Esophagus squamous epithelium (tissue), 5 donors: ENCODE results near the gene MROH8. TPM values are rescaled to one million over a fixed set of nuclear protein-coding genes. Genes with fewer than 3 reads are reported as not detected.
"Not testable (repeated sequence)": the region's sequence is repeated elsewhere in the genome, so short reads cannot be mapped to it uniquely, and the experiment has no call there.

Source experiments
- DNase-seq: peaks from one replicate; lab custom pipeline; 2025; lab: John Stamatoyannopoulos, UW
- H3K27ac ChIP-seq, 4 donors: fragments of 200-600 bp; sonication (generic); one replicate each; pipeline ENCODE4 v1.5.1; 2016 to 2019; ENCODE audit warnings: mild to moderate bottlenecking in 1 of 4
- H3K27me3 ChIP-seq, 4 donors: fragments of 200-600 bp; sonication (generic); 1 replicate in 3 of 4; 2 replicates in 1 of 4; pipeline versions ENCODE4 v1.5.1 to v1.6.0; 2017 to 2021; ENCODE audit warnings: antibody characterized with exemption in 1 of 4
- H3K36me3 ChIP-seq, 3 donors: fragments of 200-600 bp; sonication (generic); one replicate each; pipeline ENCODE4 v1.5.1; 2016 to 2019
- H3K4me1 ChIP-seq, 3 donors: fragments of 200-600 bp; sonication (generic); one replicate each; pipeline ENCODE4 v1.5.1; 2017 to 2019
- H3K4me3 ChIP-seq, 4 donors: fragments of 200-600 bp; sonication (generic); 1 replicate in 3 of 4; 2 replicates in 1 of 4; pipeline ENCODE4 v1.5.1; 2016 to 2019; ENCODE audit warnings: mild to moderate bottlenecking in 2 of 4, moderate library complexity in 1 of 4
- H3K9me3 ChIP-seq, 3 donors: fragments of 200-600 bp; sonication (generic); one replicate each; pipeline ENCODE4 v1.5.1; 2016 to 2019
- CTCF ChIP-seq, 6 experiments: fragments of 450-650 bp in 4 of 6; fragments of 200-600 bp in 2 of 6; sonication (generic) in 2 of 6; IDR thresholded peaks; one replicate each; pipeline ENCODE4 v1.5.1; 2016 to 2019; ENCODE audit warnings: antibody characterized with exemption in 6 of 6, mild to moderate bottlenecking in 4 of 6, moderate library complexity in 4 of 6
- POLR2A ChIP-seq, 4 donors: fragments of 450-650 bp; IDR thresholded peaks; one replicate each; pipeline ENCODE4 v1.6.1; 2017; ENCODE audit warnings: antibody characterized with exemption in 4 of 4, mild to moderate bottlenecking in 4 of 4, moderate library complexity in 3 of 4
- WGBS, 2 donors: methylation state at CpG; one replicate each; pipeline ENCODE4 v1.1.5; 2018; 5-methylcytosine and 5-hydroxymethylcytosine counted together
- intact Hi-C: fragments of 100-400 bp; cut with DNase I; formaldehyde crosslinking; loops from one replicate; pipeline ENCODE4 v1.15.0; 2022
- total RNA-seq, 4 donors: library from RNA; depleted of rRNA; stranded (reverse); fragments of >200 nt; gene quantifications; one replicate each; pipeline ENCODE4 v1.1.0, GENCODE V29; 2016
- donor health status: DM: yes; HTN: yes; CAD: no.

MROH8 gene
- total RNA-seq, 4 donors from 2014 or later, result 0.40 to 0.95 (median 0.55) TPM

GRCh38 chr20:37072293-37073196, 106.8 kb downstream of the MROH8 start:
- WGBS, 2 donors, result 80 to 86% methylated on average over 16 to 17 of the region's 17 CpGs
- no peak for TF ChIP-seq POLR2A (IDR thresholded peaks at IDR 0.05)
- TF ChIP-seq CTCF (IDR thresholded peaks at IDR 0.05), result no peak
- no peak for DNase-seq
- H3K27me3 ChIP-seq, result no peaks in the 10 kb centered on the region
- no peak overlapping the region for H3K4me3 ChIP-seq
- peaks cover 0 to 9% (median 0%) of the 10 kb centered on the region in 3 donors for H3K36me3 ChIP-seq
- H3K27ac ChIP-seq, result peak overlapping the region in 1 of 4 donors; percentile 60
- intact Hi-C loops, result no loop called here
- no peaks in the 10 kb centered on the region for H3K9me3 ChIP-seq
- H3K4me1 ChIP-seq, result peaks cover 0 to 15% (median 4%) of the 10 kb centered on the region in 3 donors

GRCh38 chr20:37071481-37071911, 107.9 kb downstream of the MROH8 start:
- no peak for TF ChIP-seq CTCF (IDR thresholded peaks at IDR 0.05)
- TF ChIP-seq POLR2A (IDR thresholded peaks at IDR 0.05), result no peak
- Histone ChIP-seq H3K27ac (peak overlapping the region; percentile 10 to 60 (median 30)), H3K4me1 (peaks cover 0 to 15% (median 4%) of the 10 kb centered on the region in 3 donors), H3K27me3 (no peaks in the 10 kb centered on the region), H3K4me3 (no peak overlapping the region), H3K9me3 (no peaks in the 10 kb centered on the region), H3K36me3 (peaks cover 0 to 13% (median 0%) of the 10 kb centered on the region in 3 donors)
- intact Hi-C loops, result no loop called here
- DNase-seq, result no peak
- 18 to 40% methylated on average over 3 to 4 of the region's 4 CpGs for WGBS, 2 donors

DNA sequence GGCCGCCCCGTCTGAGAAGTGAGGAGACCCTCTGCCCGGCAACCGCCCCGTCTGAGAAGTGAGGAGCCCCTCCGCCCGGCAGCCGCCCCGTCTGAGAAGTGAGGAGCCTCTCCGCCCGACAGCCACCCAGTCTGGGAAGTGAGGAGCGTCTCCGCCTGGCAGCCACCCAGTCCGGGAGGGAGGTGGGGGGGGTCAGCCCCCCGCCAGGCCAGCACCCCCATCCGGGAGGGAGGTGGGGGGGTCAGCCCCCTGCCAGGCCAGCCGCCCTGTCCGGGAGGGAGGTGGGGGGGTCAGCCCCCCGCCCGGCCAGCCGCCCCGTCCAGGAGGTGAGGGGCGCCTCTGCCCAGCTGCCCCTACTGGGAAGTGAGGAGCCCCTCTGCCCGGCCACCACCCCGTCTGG, 109.8 kb downstream of the MROH8 start:
- peaks cover 0 to 21% (median 7%) of the 10 kb centered on the region in 3 donors for H3K36me3 ChIP-seq
- H3K27ac ChIP-seq, intact Hi-C loops, H3K9me3 ChIP-seq, H3K4me3 ChIP-seq, DNase-seq, H3K27me3 ChIP-seq: not testable (repeated sequence)
- H3K4me1 ChIP-seq, result peaks cover 0 to 15% (median 4%) of the 10 kb centered on the region in 3 donors
- WGBS, 2 donors, result no CpG with 5 or more reads among the region's 25 CpGs

GRCh38 chr20:37066168-37066567, 113.2 kb downstream of the MROH8 start:
- no peak overlapping the region for H3K27ac ChIP-seq
- no peaks in the 10 kb centered on the region for H3K9me3 ChIP-seq
- TF ChIP-seq POLR2A (IDR thresholded peaks at IDR 0.05) (no peak), CTCF (IDR thresholded peaks at IDR 0.05) (no peak)
- intact Hi-C loops, result no loop called here
- H3K4me3 ChIP-seq, result no peak overlapping the region
- 84 to 89% methylated on average over 2 of the region's 2 CpGs for WGBS, 2 donors
- peaks cover 0 to 48% (median 11%) of the 10 kb centered on the region in 3 donors for H3K36me3 ChIP-seq
- no peak for DNase-seq
- H3K4me1 ChIP-seq, result peaks cover 0 to 5% (median 2%) of the 10 kb centered on the region in 3 donors
- H3K27me3 ChIP-seq, result no peaks in the 10 kb centered on the region

DNA sequence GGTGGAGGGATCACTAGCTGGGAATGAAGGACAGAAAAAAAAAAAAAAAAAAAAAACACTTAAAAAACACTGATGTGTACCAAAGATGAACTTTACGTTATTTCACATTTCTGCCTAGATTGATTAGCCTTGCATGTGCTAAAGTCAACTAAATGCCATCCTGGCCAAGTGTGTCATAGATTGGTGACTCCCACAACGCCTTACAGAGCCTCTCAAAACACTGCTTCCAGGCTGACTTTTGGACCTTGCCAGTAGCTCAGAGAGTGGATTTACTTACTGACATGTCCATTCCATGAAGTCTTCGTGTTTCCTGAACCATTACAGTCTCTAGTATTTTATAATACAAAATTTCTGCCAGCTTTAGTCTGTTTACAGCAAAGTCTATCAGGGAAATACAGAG, 124.1 kb downstream of the MROH8 start:
- DNase-seq, result no peak
- intact Hi-C loops, result no loop called here
- Histone ChIP-seq H3K9me3 (no peaks in the 10 kb centered on the region), H3K4me3 (no peak overlapping the region), H3K27ac (no peak overlapping the region), H3K36me3 (peaks cover 0 to 87% (median 6%) of the 10 kb centered on the region in 3 donors), H3K4me1 (no peaks in the 10 kb centered on the region), H3K27me3 (no peaks in the 10 kb centered on the region)
- TF ChIP-seq CTCF (IDR thresholded peaks at IDR 0.05), result no peak
- no peak for TF ChIP-seq POLR2A (IDR thresholded peaks at IDR 0.05)
- WGBS, 2 donors, result 94% methylated on average over 3 of the region's 3 CpGs
